ENCODE results near the gene RBM15. TPM values are rescaled to one million over a fixed set of nuclear protein-coding genes. Genes with fewer than 3 reads are reported as not detected.

Gene RBM15
- total and polyA plus RNA-seq, 2 of the 13 experiments (the other 11 are each of a cell fraction or from before 2014, with no cell fraction given) = 13.5 to 36.4 TPM

GRCh38 chr1:110339407-110340206, 430 bp downstream of the RBM15 start (continued):
- TF ChIP-seq POGK (CRISPR knock-in tag; conservative IDR thresholded peaks at IDR 0.05) (0 out of 2 replicates have a peak, but pooled peaks have one; percentile 40), CTCF (CRISPR knock-in tag; IDR thresholded peaks at IDR 0.05) (peak; percentile 35), KLF6 (CRISPR knock-in tag; IDR thresholded peaks at IDR 0.05) (no peak; the same call in 1 of the 2 replicates), NR2F1 (CRISPR knock-in tag; IDR thresholded peaks at IDR 0.05) (no peak), MYNN (CRISPR knock-in tag; IDR thresholded peaks at IDR 0.05; ENCODE audit: low read depth) (no peak), PATZ1 (CRISPR knock-in tag; IDR thresholded peaks at IDR 0.05) (peak; percentile 29; the same call in 1 of the 2 replicates), USF2 (IDR thresholded peaks at IDR 0.05; ENCODE audit: low read depth, low read length) (no peak), USF2 (CRISPR knock-in tag; IDR thresholded peaks at IDR 0.05; ENCODE audit: borderline replicate concordance) (no peak), ZNF550 (CRISPR knock-in tag; IDR thresholded peaks at IDR 0.05; ENCODE audit: borderline replicate concordance) (no peak), MED8 (CRISPR knock-in tag; IDR thresholded peaks at IDR 0.05; ENCODE audit: insufficient replicate concordance) (peak; percentile 78), MED1 (CRISPR knock-in tag; IDR thresholded peaks at IDR 0.05) (no peak), ZSCAN12 (CRISPR knock-in tag; IDR thresholded peaks at IDR 0.05) (0 out of 2 replicates have a peak, but pooled peaks have one; percentile 49), RBM22 (optimal IDR thresholded peaks at IDR 0.05; ENCODE audit: low read length) (no peak), ZNF512 (CRISPR knock-in tag; IDR thresholded peaks at IDR 0.05) (no peak), KMT2A (CRISPR knock-in tag; IDR thresholded peaks at IDR 0.05) (peak; percentile 68; the same call in 1 of the 2 replicates), ZNF180 (CRISPR knock-in tag; IDR thresholded peaks at IDR 0.05; ENCODE audit: borderline replicate concordance, low read depth) (no peak), SETDB1 (CRISPR knock-in tag; IDR thresholded peaks at IDR 0.05; ENCODE audit: borderline replicate concordance) (no peak)

Measured in HepG2 (cell line).